Left ventricle myocardium superior (tissue), 1 donor: ENCODE results near the gene ARSI. TPM values are rescaled to one million over a fixed set of nuclear protein-coding genes. Genes with fewer than 3 reads are reported as not detected.
A peak's percentile ranks its signal among the peaks of the same experiment; 100 is the strongest.

Experiments
- ATAC-seq: fragments of 200-7000 bp; cut with Tn5 transposase; one replicate; pipeline ENCODE4 v1.9.1; 2020; ENCODE audit warnings: mild to moderate bottlenecking, moderate library complexity
- DNase-seq: peaks from one replicate; pipeline ENCODE4 v3.0.0-alpha.2; 2020
- intact Hi-C: fragments of 100-400 bp; cut with micrococcal nuclease; formaldehyde crosslinking; loops from one replicate; pipeline ENCODE4 v1.11.0; 2022
- total RNA-seq: library from RNA; stranded (reverse); fragmentation: NEBNext Ultra II Directional; extraction: Animal tissue kit (Norgen Biotek cat#: 25700); gene quantifications from one replicate; pipeline ENCODE4 v1.2.1, GENCODE V29; 2021
- donor health status: DM: no; HTN: yes; CAD: no; lungs with severe emphysema.

Gene ARSI
- total RNA-seq, 1 donor from 2014 or later, result 0.25 TPM

DNA sequence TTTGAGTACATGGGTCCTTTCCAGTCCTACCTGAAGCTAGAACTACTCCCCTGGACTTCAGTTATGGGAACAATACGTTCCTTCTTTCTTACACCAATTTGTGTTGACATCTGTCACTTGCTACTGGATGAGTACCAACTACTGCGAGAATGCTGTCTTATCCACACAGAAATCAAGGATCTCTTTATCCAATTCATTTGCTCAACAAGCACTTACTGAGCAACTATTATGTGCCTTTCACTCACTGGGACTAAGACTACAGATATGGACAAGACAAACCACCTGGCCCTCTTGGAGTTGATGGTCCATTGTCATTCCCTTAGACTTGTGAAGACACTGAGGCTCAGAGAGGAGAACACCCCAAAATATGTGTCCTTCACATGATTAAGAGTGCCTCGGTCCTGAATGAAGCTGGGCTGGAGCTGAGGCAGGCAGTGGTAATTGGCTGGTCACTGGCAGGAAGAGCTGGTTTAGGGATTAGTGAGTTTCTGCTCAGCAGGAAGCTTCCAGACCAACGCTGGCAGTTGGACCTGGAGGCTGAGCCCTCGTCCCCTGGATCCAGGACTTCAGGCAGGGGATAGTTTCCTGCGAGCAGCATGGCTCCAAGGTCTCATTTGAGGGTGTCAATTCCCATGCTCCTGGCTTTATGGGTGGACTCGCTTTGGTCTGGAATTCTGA is 8.4 kb upstream of the ARSI start:
- no peak for DNase-seq
- intact Hi-C loops, result no loop called here
- no peak for ATAC-seq

DNA sequence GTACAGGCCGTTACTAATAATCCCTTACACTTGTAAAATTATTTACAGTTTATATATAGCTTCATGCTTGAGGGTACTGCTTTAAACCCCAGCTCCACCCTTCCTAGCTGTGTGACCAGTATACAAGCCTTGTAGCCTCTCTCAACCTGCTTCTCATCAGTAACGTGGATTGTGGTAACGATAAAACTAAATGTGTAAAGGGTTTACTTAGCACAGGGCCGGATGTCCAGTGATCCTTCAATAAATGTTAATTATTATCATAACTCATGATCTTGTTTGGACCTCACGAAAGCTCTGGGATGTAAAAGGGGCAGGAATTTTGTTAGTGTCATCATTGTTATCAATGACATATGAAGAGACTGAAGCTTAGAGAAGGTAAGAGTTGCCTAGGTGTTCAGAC is 7.5 kb upstream of the ARSI start:
- intact Hi-C loops, result no loop called here
- DNase-seq (no peak), ATAC-seq (no peak)

DNA sequence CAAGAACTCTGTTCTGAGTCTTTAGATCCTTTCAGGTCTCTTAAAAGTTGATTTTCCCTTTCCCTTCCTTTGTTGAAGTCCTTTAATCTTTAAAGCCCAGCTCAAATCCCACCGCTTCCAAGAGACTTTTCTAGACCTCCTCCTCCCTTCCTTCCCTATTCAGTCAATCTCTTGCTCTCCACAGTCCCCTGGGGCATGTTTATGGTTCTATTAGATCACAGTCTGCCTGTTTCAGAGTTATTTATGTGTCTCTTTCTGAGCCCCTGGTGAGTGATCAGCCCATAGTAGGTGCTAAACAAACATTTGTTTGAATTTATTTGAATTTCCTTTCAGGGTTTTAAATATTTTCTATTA is 7.2 kb upstream of the ARSI start:
- intact Hi-C loops, result no loop called here
- DNase-seq, result no peak
- ATAC-seq, result no peak

DNA sequence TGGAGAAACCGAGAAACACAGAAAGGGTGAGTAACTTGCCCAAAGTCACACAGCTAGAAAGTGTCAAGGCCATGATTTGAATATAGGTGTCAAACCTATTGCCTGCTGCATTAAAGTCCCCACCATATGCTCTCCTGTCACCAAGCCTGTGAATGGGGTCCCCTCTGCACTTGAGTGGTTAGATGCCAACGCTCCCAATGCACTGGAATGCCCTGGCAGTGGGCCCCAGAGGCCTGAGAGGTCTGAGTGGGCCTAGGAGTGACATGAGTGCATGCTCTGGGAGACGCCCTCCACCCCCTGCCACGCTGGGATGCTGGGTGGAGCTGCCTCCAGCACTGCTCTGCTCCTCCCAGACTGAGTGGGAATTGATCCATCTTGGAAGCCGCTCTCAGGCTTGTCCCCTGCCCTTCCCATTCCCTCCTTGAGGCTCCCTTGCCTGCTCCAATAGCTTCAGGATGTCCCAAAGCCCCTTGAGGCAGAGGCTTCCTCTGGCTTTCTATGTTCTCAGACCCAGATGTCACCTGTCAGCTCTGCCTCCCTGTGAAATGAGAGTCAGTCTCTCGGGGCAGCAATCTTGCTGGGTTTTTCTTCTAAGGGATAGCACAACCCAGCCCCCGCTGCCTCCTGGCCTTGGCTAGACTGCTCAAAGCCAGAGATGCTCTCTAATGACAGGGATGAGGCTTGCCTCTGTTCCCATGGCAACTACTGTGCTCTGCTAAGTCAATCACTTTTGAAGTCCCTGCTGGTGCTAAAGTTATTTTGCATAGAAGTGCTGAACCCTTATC is 6.6 kb upstream of the ARSI start:
- DNase-seq (no peak), ATAC-seq (peak; percentile 19)
- intact Hi-C loops, result no loop called here

DNA sequence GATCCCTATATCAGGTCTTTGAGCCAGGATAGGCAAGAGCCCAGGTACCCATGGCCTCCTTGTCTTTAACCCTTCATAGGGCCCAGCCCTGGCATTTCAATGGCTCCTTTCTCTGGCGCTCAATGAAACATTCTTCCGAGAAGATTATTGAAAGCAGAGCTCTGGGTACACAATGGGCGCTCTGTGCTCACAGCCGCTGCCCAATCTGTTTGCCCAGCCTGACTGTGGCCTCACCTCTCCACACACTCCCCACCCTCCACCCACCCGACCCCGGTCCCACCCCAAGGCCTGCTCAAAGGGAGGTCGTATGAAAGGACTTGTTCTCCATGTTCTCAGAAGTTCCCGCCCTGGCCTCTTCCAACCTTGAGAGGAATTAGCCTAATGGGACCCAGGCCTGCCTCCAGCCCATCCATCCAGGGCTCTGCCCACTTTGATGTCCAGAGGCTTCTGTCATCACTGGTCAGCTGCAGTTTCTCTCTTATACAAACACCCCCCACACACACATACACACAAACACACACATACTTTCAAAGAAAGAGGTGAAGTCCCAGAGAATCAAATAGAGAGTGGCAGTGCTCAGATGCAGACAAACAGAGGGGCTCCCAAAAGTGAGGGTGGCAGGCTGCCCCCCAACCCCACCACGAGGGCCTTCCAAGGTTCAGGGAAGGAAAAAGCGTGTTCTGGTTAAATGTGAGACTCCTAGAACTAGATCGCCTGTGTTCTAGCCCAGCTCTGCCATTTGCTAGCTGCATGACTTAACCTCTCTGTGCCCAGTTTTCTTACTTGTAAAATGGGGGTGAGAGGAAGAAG is 5.1 kb upstream of the ARSI start:
- DNase-seq (no peak), ATAC-seq (no peak)
- intact Hi-C loops, result no loop called here

DNA sequence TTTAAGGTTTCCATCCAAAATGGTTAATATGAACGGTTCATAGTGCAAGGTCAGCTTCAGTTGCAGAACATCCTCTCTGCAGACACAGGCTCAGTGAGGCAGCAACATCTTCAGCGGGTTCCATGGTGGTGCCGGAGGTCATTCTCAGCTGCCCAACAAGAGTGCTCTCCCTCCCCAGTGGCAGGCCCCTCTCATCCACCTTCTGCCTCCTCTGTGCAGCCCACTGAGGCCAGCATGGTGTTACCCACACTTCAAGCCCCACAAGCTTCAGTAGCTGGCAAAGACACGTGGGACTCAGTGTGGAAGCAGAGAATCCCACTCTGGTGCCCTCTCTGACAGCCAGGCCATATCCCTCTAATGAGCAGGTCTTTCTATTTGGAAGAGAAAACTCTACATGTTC is 4.1 kb upstream of the ARSI start:
- ATAC-seq (no peak), DNase-seq (no peak)
- intact Hi-C loops, result no loop called here

DNA sequence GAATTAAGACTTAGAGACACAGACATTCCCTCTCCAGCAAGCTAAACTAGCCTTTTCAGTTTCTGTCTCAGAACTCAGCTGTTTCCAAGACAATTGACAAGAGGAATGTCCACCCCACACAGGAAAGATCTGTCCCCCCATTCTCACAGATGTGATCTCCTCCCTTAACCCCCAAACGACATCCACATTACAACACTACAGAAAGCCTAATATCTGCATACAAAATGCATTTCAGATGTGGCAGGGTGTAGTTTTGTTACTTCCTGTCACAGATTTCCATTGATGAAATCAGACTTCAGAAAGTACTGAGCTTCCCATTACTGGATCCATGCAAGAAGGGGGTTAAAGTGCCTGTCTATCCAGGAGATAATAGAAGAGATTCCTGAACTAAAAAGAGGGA is 2.9 kb upstream of the ARSI start:
- no peak for DNase-seq
- intact Hi-C loops, result no loop called here
- no peak for ATAC-seq

DNA sequence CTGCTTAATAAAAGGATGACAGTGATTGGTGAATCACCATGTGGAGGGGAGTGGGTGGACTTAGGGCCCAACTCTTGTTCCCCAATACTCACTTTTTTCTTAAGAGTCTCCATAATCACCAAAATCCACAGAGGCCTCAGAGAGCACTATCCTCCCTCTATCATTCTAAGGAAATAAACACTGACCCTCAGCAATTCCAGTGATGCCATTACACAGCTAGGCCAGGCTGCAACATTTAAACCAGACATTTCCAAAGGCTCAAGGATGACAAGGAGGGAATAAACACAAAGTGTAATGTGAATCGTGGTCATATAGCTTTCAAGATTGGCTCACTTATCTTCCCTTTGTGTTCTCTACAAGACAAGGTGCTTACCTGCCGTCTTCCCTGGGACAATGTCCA is 2.4 kb upstream of the ARSI start:
- intact Hi-C loops, result no loop called here
- DNase-seq (no peak), ATAC-seq (no peak)

DNA sequence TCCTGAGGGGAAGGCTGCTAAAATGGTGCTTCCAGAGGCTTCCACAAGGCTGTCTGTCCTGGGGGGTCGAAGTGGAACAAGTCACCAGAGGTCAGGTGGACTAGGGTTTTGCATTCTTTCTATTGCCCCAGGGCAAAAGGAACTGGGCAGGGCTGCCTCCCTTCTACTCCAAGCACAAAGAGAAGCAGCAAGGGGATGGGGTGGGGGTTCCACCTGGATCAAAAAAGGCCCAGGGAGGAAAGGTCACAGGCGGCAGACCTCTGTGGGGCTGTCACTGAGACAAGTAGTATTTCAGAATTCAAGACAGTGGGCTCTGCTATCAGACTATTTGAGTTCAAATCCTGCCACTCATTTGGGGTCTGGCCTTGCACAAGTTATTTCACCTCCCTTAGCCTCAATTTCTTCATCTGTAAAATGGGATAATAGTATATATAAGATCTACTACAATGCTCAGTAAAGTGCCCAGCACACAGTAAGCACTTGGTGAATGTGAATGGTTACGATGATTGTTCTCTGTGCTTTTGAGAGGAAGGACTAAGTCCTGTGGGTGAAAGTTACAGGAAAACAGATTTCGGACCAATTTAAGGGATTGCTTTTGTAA is 1.9 kb upstream of the ARSI start:
- DNase-seq, result no peak
- intact Hi-C loops, result no loop called here
- no peak for ATAC-seq

DNA sequence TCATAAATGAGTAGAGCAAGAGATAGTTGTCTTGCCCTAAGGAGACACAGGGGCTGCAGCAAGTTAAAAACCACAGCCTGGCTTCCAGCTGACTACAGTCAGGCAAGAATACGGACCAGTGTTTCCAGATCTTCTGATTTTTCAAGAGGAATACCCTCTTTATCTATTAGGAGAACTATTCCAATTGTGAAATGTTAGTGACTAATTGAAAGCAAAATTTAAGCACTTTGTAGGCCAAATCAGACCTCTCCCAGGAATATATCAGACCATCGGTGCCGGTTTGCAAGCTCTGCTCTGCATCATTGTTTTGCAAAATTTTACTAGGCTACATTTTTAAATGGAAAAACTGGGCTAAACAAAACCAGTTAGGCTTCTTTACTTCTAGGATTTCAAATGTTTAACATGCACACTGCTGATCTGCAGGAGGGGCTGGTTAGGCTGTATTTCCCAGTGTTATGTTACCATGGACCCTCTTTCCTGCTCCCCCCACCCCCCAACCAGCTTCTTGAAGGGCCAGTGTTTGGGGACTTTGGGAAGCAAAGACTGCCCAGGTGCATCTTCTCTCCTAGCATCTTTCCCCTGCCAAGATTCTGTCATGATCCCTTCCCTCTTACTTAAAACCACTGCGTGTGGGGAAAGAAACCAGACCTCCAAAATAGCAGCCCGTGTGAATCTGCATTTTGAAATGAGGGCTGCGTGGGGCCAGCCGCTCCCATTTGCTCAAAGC is 1.1 kb upstream of the ARSI start:
- intact Hi-C loops, result no loop called here
- ATAC-seq, result peak; percentile 20
- DNase-seq, result no peak

DNA sequence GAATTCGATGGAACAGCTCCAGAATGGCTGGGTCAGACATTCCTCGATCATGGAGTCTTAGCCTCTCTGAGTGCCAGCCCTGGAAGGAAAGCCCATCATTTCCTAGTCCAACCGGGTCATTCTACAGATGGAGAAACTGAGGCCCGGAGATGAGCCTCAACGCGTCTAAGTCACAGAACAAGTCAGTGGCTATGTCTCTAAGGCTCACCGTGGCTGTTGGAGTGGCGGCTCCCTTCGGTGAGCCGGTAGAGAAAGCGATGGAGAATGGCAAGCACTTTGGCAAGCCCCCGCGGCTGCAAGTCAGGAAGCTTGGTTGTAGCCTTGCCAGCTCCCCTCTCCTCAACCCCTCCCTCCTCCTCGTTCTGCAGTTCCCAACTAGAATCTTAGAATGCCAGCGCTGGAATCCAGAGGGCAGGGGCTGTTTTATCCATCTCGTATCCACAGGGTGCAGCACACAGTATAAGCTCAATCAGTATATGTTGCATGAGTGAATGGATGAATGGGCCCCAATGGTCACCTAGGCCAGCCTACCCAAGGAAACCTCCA is 438 bp upstream of the ARSI start:
- intact Hi-C loops, result no loop called here
- ATAC-seq (no peak), DNase-seq (no peak)

DNA sequence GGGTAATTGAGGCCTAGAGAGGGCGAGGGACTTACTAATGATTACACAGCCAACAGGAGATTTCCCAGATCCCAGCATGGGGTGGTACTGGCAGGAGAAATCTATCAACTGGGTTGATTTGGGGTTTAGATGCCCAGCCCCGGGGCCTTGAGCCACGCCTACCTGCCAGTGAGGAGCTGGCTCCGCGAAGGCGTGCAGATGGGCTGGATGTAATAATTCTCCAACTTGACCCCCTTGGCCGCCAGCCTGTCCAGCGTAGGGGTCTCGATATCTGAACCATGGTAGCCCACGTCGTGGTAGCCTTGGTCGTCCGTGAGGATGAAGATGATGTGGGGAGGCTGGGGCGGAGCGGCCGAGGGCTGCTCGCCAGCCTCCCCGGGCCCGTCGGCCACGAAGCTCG is 804 bp downstream of the ARSI start:
- intact Hi-C loops, result no loop called here
- DNase-seq, result no peak

DNA sequence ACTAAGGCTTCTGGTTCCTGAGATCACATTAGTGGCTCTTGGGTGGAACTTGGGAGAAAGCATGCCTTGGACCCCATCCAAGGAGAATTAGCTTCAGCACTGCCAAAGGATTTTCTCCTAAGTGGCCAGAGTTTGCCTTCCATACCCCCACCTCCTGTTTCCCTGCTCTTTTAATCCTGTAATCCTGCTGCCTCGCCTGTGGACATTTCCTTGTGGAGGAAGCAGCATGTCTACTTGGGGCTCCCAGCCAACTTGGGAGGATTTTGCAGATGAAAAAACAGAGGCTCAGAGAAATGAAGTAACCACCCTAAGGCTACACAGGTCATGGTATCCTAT is 1.6 kb downstream of the ARSI start:
- intact Hi-C loops, result no loop called here
- DNase-seq (no peak), ATAC-seq (no peak)

More for the DNA sequence above, 804 bp downstream of the ARSI start:
- ATAC-seq, result no peak

DNA sequence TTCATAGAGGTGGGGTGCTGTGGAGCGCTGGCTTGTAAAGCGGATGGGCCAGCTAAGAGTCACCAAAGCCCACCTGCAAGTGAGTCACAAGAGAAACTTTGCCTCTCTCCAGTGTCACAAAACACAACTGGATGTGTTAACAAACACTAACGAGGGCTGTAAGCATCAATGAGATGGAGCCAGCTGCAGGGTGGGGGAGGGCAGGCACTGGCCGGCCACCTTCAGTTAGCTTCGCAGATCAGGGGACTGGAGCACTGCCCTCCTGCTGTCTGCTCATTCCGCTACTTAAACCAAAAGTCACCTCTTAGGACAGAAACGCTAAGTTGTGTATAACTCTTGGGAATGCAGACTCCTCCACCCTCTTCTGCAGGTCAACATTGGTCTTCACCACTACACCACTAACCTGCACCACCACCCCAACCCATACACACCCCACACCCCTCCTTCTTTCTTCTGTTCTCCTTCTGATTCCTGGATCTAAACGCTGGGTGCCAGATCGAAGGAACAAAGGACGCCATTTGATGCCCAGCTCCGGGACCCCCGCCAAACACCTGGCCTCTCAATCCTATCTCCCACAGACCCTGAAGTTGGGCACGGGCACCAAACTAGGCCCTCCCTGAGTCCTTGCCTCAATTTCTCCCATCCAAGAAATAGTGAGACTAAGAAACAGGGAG is 2.1 kb downstream of the ARSI start:
- intact Hi-C loops, result no loop called here
- ATAC-seq, result no peak
- no peak for DNase-seq

DNA sequence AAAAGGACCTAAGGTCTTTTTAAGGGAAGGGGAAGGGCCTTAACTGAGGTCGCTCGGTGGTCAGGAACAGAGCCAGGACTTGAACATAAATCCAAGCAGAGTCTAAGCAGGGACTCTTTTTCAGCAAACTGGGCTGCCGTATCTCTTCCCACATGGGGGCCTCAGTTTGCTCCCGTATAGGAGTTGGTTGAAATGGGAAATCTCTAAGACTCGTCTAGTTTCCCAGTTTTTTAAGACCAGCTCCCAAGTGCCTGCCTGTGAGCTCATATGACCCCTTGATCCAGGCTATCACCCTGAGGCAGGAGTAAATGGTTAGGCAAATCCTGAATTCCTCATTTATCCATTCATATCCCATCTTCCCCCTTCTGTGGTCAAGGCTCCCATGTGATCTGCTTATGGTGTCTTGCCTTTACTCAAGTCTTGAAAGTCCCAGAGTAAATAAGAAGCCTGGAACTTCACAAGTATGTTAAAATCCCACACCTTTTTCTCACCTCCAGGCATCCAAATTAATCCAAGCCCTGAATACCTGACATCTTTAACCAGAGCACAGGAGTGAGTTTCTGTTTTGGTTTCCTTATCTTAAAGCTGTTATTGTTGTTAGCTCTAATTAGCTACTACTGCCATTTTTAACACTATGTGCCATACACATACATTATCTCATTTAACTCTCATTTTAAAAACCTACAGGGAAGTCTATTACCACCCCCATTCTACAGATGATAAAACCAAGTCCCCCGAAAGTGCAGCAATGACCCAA is 3.0 kb downstream of the ARSI start:
- intact Hi-C loops, result no loop called here
- ATAC-seq (no peak), DNase-seq (no peak)

DNA sequence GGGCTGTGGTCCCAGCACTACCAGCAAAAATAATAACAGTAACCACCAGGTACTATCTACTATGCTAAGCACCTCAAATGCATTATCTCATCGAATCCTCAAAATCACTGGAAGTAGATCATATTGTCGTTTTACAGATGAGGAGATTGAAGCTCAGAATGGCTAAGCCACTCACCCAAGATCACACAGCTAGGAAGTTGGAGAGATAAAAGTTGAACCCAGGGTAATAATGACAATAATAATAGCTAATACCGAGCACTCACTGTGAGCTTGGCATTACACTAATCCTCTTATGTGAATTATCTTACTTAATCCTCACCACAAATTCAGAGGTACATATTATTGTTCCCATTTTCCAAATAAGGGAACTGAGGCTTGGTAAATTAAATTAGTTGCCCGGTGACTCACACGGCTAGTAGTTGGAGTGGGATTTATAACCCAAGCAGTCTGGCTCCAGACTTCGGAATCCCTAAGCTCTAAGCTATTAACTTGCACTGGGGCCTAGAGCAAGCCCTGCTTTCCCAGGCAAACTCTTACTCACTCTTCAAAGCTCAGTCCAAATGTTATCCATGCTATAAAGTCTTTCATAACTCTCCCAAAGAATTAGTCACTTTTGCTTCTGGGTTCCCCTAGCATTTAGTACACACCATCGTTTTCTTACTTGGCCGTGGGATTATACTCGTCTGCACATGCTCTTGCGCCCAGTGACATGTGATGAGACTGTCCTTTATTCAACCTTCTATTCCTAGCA is 3.8 kb downstream of the ARSI start:
- ATAC-seq (peak; percentile 35), DNase-seq (no peak)
- intact Hi-C loops, result no loop called here

DNA sequence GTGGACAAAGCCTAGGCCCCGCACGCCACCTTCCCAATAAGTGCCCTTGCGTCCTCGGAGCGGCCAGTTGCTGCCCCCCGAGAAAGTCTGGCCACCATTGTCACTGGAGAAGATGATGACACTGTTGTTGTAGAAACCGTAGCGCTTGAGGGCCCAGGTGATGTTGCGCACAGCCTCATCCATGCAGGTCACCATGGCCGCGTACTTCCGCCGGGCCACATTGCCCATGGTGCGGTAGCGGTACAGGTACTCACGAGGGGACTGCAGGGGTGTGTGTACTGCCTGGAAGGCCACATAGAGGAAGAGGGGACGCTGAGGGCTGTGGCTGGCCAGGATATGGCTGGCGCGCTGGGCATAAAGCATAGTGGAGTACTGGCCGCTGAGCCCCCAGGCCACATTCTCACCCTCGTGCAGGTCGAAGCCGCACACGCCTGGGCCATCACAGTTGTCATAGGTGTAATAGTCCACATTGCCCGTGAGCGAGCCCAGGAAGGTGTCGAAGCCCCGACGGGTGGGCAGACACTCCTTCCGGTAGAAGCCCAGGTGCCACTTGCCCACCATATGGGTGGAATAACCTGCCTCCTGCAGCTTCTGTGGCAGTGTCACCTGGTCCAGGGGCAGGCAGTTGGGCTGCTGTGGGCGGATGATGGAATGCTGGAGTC is 4.6 kb downstream of the ARSI start:
- no peak for DNase-seq
- ATAC-seq, result no peak
- intact Hi-C loops, result no loop called here
